Gastrocnemius medialis (tissue), 4 donors: ENCODE measurements around the gene USP34. TPM values are rescaled to one million over a fixed set of nuclear protein-coding genes. Genes with fewer than 3 reads are reported as not detected.

Experiments used
- ATAC-seq, 2 donors: fragments of 150-250 bp; one replicate each; pipeline ENCODE4 v1.9.1; 2016
- DNase-seq, 2 donors: peaks; one replicate each; pipeline ENCODE4 v3.0.0-alpha.2; 2019
- H3K27ac ChIP-seq, 4 donors: fragments of 200-600 bp; sonication (generic); 1 replicate in 1 of 4; 2 replicates in 3 of 4; pipeline ENCODE4 v1.5.1; 2016 to 2018; ENCODE audit warnings: mild to moderate bottlenecking in 2 of 4, moderate library complexity in 1 of 4
- H3K27me3 ChIP-seq, 3 donors: fragments of 200-600 bp; sonication (generic) in 2 of 3; 1 replicate in 1 of 3; 2 replicates in 2 of 3; pipeline versions ENCODE4 v1.5.1 to v1.6.0; 2016 to 2019; ENCODE audit warnings: mild to moderate bottlenecking in 1 of 3, moderate library complexity in 1 of 3
- H3K36me3 ChIP-seq, 2 donors: fragments of 200-600 bp; sonication (generic) in 1 of 2; one replicate each; pipeline ENCODE4 v1.5.1; 2017 to 2018
- H3K4me1 ChIP-seq, 2 donors: fragments of 200-600 bp; sonication (generic) in 1 of 2; one replicate each; pipeline ENCODE4 v1.5.1; 2016 to 2017; ENCODE audit warnings: mild to moderate bottlenecking in 2 of 2
- H3K4me3 ChIP-seq, 4 donors: fragments of 200-600 bp; sonication (generic) in 3 of 4; 1 replicate in 1 of 4; 2 replicates in 3 of 4; pipeline ENCODE4 v1.5.1; 2016 to 2019; ENCODE audit warnings: mild to moderate bottlenecking in 2 of 4
- H3K9me3 ChIP-seq, 3 donors: fragments of 200-600 bp; sonication (generic) in 2 of 3; 1 replicate in 1 of 3; 2 replicates in 2 of 3; pipeline ENCODE4 v1.5.1; 2016 to 2019
- POLR2A ChIP-seq, 2 donors: fragments of 450-650 bp; IDR thresholded peaks; one replicate each; pipeline ENCODE4 v1.6.1; 2017; ENCODE audit warnings: antibody characterized with exemption in 2 of 2, mild to moderate bottlenecking in 2 of 2, moderate library complexity in 2 of 2
- in situ Hi-C, 4 donors: fragments of 200-750 bp; cut with MboI; loops; one replicate each; pipeline versions ENCODE4 v1.15.0 to v1.8.0; 2017; ENCODE audit warnings: low sequenced_read_pairs in 4 of 4
- intact Hi-C: fragments of 100-400 bp; cut with DNase I; formaldehyde crosslinking; loops from one replicate; pipeline ENCODE4 v1.15.1; 2023; ENCODE audit warnings: low total_unique reads
- total RNA-seq, 4 donors: library from RNA; depleted of rRNA; stranded (reverse); fragments of >200 nt; gene quantifications; one replicate each; pipeline versions ENCODE4 v1.1.0 to v1.2.3, GENCODE V29; 2016
- TF ChIP-seq, protein P1 (sequence below), 5 experiments: fragments of 450-650 bp in 3 of 5; fragments of 200-600 bp in 2 of 5; sonication (generic) in 2 of 5; IDR thresholded peaks in 4 of 5; conservative IDR thresholded peaks in 1 of 5; 1 replicate in 4 of 5; 2 replicates in 1 of 5; pipeline ENCODE4 v1.5.1; 2016 to 2019; ENCODE audit warnings: antibody characterized with exemption in 5 of 5, mild to moderate bottlenecking in 3 of 5, moderate library complexity in 3 of 5

Gene USP34
- total RNA-seq, 4 donors from 2014 or later: 64.5 to 150 (median 76.3) TPM

DNA sequence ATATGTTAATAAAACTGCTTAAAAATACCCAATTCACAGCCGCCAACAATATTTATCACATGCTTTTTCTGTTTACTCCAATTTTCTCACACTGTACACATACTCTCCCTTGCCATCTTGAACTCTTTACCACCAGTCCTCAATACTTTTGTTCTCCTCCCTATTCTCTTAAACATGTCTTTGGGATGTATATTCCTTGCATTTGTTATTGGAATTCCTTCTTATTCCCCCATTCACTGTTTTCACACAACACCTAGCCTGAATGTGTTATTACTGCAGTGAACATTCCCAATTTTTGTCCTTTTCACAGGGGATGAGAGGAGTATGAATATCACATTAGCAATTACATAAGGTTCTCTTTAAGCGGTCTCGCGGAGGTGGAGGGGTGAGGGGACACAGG is 94.7 kb downstream of the USP34 start:
- ATAC-seq: no peak
- Histone ChIP-seq H3K27me3 (no peaks in the 10 kb centered on the region), H3K4me1 (peaks cover 6 to 8% of the 10 kb centered on the region in 2 donors), H3K27ac (peak overlapping the region in 3 of 4 donors; percentile 50 to 70 (median 67)), H3K4me3 (no peak overlapping the region), H3K9me3 (no peaks in the 10 kb centered on the region), H3K36me3 (peaks cover 0 to 28% of the 10 kb centered on the region in 2 donors)
- TF ChIP-seq POLR2A (IDR thresholded peaks at IDR 0.05): no peak
- TF ChIP-seq, protein P1, sequence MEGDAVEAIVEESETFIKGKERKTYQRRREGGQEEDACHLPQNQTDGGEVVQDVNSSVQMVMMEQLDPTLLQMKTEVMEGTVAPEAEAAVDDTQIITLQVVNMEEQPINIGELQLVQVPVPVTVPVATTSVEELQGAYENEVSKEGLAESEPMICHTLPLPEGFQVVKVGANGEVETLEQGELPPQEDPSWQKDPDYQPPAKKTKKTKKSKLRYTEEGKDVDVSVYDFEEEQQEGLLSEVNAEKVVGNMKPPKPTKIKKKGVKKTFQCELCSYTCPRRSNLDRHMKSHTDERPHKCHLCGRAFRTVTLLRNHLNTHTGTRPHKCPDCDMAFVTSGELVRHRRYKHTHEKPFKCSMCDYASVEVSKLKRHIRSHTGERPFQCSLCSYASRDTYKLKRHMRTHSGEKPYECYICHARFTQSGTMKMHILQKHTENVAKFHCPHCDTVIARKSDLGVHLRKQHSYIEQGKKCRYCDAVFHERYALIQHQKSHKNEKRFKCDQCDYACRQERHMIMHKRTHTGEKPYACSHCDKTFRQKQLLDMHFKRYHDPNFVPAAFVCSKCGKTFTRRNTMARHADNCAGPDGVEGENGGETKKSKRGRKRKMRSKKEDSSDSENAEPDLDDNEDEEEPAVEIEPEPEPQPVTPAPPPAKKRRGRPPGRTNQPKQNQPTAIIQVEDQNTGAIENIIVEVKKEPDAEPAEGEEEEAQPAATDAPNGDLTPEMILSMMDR (IDR thresholded peaks at IDR 0.05 in 4 of 5, conservative IDR thresholded peaks at IDR 0.05 in 1 of 5): no peak
- DNase-seq: no peak
- intact Hi-C loops (loop anchor here (5.0 kb wide), 1 partner anchor 96 kb away; the partner anchor contains the start of gene USP34), in situ Hi-C loops (no loop called here)

DNA sequence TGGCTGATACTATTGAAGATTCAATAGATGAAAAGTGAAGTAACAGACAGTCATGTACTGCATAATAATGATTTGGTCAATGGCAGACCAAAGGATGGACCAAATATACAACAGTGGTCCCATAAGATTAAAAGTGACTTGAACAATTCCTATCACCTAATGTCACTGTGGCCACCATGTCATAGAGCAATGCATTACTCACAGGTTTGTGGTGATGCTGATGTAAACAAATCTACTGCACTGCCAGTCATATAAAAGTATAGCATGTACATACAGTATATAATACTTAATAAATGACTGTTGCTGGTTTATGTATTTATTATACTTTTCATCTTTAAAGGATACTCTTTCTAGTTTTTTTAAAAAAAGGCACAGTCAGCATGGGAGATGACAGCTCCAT is 99.9 kb downstream of the USP34 start:
- Histone ChIP-seq H3K4me3 (no peak overlapping the region), H3K27me3 (no peaks in the 10 kb centered on the region), H3K4me1 (no peaks in the 10 kb centered on the region), H3K9me3 (no peaks in the 10 kb centered on the region), H3K27ac (no peak overlapping the region), H3K36me3 (peaks cover 0 to 41% of the 10 kb centered on the region in 2 donors)
- in situ Hi-C loops (no loop called here), intact Hi-C loops (no loop called here)
- DNase-seq (no peak), ATAC-seq (no peak)
- TF ChIP-seq POLR2A (IDR thresholded peaks at IDR 0.05): no peak
- TF ChIP-seq, protein P1 (IDR thresholded peaks at IDR 0.05 in 4 of 5, conservative IDR thresholded peaks at IDR 0.05 in 1 of 5): no peak

GRCh38 chr2:61368687-61369665 is 101.9 kb downstream of the USP34 start:
- TF ChIP-seq, protein P1 (IDR thresholded peaks at IDR 0.05 in 4 of 5, conservative IDR thresholded peaks at IDR 0.05 in 1 of 5): no peak
- TF ChIP-seq POLR2A (IDR thresholded peaks at IDR 0.05): no peak
- Histone ChIP-seq H3K36me3 (peaks cover 0 to 26% of the 10 kb centered on the region in 2 donors), H3K27me3 (no peaks in the 10 kb centered on the region), H3K27ac (no peak overlapping the region), H3K4me3 (no peak overlapping the region), H3K4me1 (no peaks in the 10 kb centered on the region), H3K9me3 (no peaks in the 10 kb centered on the region)
- in situ Hi-C loops: no loop called here
- ATAC-seq (no peak), DNase-seq (no peak)
- intact Hi-C loops: no loop called here

GRCh38 chr2:61367177-61367576 is 103.7 kb downstream of the USP34 start:
- no peak for TF ChIP-seq POLR2A (IDR thresholded peaks at IDR 0.05)
- TF ChIP-seq, protein P1 (IDR thresholded peaks at IDR 0.05 in 4 of 5, conservative IDR thresholded peaks at IDR 0.05 in 1 of 5): no peak
- Histone ChIP-seq H3K4me1 (no peaks in the 10 kb centered on the region), H3K4me3 (no peak overlapping the region), H3K27ac (no peak overlapping the region), H3K9me3 (no peaks in the 10 kb centered on the region), H3K27me3 (no peaks in the 10 kb centered on the region), H3K36me3 (peaks cover 0 to 26% of the 10 kb centered on the region in 2 donors)
- in situ Hi-C loops: no loop called here
- intact Hi-C loops: no loop called here
- ATAC-seq (no peak), DNase-seq (no peak)
